C4-2B (cell line): Measurements from ENCODE around the gene IGIP.

Source experiments
- CTCF ChIP-seq: fragments of 450-650 bp; conservative IDR thresholded peaks from 2 replicates; pipeline ENCODE4 v1.5.1; 2017; ENCODE audit warnings: mild to moderate bottlenecking
- ZFX ChIP-seq: fragments of 450-650 bp; IDR thresholded peaks from 2 replicates; pipeline ENCODE4 v1.6.1; 2017

- no peak for TF ChIP-seq CTCF
- TF ChIP-seq ZFX: no peak
These were observed 50.3 kb downstream of the IGIP start for GRCh38 chr5:140176031-140176387.
